ENCODE measurements around the gene NPAS2.

Gene NPAS2

GRCh38 chr2:100801402-100801801 is 18.5 kb upstream of the NPAS2 start:
- peak in 1 of 2 experiments; percentile 8 for DNase-seq (ENCODE audit: low read depth in 1 of 2, low spot score in 1 of 2)
- in situ Hi-C loops (cut with HindIII; ENCODE audit: low pct_unique_long_range_greater_than_20kb, low sequenced_read_pairs) = no loop called here
- TF ChIP-seq JUND (IDR thresholded peaks at IDR 0.05; ENCODE audit: low read depth) = no peak

GRCh38 chr2:100802066-100802465 is 17.9 kb upstream of the NPAS2 start:
- no peak for TF ChIP-seq JUND (IDR thresholded peaks at IDR 0.05; ENCODE audit: low read depth)
- in situ Hi-C loops (cut with HindIII; ENCODE audit: low pct_unique_long_range_greater_than_20kb, low sequenced_read_pairs) = no loop called here
- DNase-seq (ENCODE audit: low read depth in 1 of 2, low spot score in 1 of 2) = no peak

- TF ChIP-seq JUND (IDR thresholded peaks at IDR 0.05; ENCODE audit: low read depth) = no peak
- in situ Hi-C loops (cut with HindIII; ENCODE audit: low pct_unique_long_range_greater_than_20kb, low sequenced_read_pairs) = no loop called here
- DNase-seq (ENCODE audit: low read depth in 1 of 2, low spot score in 1 of 2) = no peak
These were observed 16.6 kb upstream of the NPAS2 start for GRCh38 chr2:100803334-100803733.

- DNase-seq (ENCODE audit: low read depth in 1 of 2, low spot score in 1 of 2) = no peak
- no peak for TF ChIP-seq JUND (IDR thresholded peaks at IDR 0.05; ENCODE audit: low read depth)
- in situ Hi-C loops (cut with HindIII; ENCODE audit: low pct_unique_long_range_greater_than_20kb, low sequenced_read_pairs) = no loop called here
These were observed 13.4 kb upstream of the NPAS2 start for GRCh38 chr2:100806550-100806949.

- TF ChIP-seq JUND (IDR thresholded peaks at IDR 0.05; ENCODE audit: low read depth) = no peak
- no peak for DNase-seq (ENCODE audit: low read depth in 1 of 2, low spot score in 1 of 2)
- in situ Hi-C loops (cut with HindIII; ENCODE audit: low pct_unique_long_range_greater_than_20kb, low sequenced_read_pairs) = no loop called here
These were observed 12.2 kb upstream of the NPAS2 start for GRCh38 chr2:100807707-100808106.

GRCh38 chr2:100808582-100808981 is 11.4 kb upstream of the NPAS2 start:
- no peak for DNase-seq (ENCODE audit: low read depth in 1 of 2, low spot score in 1 of 2)

GRCh38 chr2:100809506-100809905 is 10.4 kb upstream of the NPAS2 start:
- TF ChIP-seq JUND (IDR thresholded peaks at IDR 0.05; ENCODE audit: low read depth) = no peak
- in situ Hi-C loops (cut with HindIII; ENCODE audit: low pct_unique_long_range_greater_than_20kb, low sequenced_read_pairs) = no loop called here
- DNase-seq (ENCODE audit: low read depth in 1 of 2, low spot score in 1 of 2) = no peak

More at GRCh38 chr2:100808582-100808981, 11.4 kb upstream of the NPAS2 start:
- TF ChIP-seq JUND (IDR thresholded peaks at IDR 0.05; ENCODE audit: low read depth) = no peak
- in situ Hi-C loops (cut with HindIII; ENCODE audit: low pct_unique_long_range_greater_than_20kb, low sequenced_read_pairs) = no loop called here

- no peak for TF ChIP-seq JUND (IDR thresholded peaks at IDR 0.05; ENCODE audit: low read depth)
- in situ Hi-C loops (cut with HindIII; ENCODE audit: low pct_unique_long_range_greater_than_20kb, low sequenced_read_pairs) = no loop called here
- DNase-seq (ENCODE audit: low read depth in 1 of 2, low spot score in 1 of 2) = no peak
These were observed 9.3 kb upstream of the NPAS2 start for GRCh38 chr2:100810603-100811145.

- no peak for TF ChIP-seq JUND (IDR thresholded peaks at IDR 0.05; ENCODE audit: low read depth)
- in situ Hi-C loops (cut with HindIII; ENCODE audit: low pct_unique_long_range_greater_than_20kb, low sequenced_read_pairs) = no loop called here
- no peak for DNase-seq (ENCODE audit: low read depth in 1 of 2, low spot score in 1 of 2)
These were observed 7.8 kb upstream of the NPAS2 start for GRCh38 chr2:100812116-100812515.

GRCh38 chr2:100812573-100812972 is 7.4 kb upstream of the NPAS2 start:
- in situ Hi-C loops (cut with HindIII; ENCODE audit: low pct_unique_long_range_greater_than_20kb, low sequenced_read_pairs) = no loop called here
- no peak for TF ChIP-seq JUND (IDR thresholded peaks at IDR 0.05; ENCODE audit: low read depth)

GRCh38 chr2:100813527-100813926 is 6.4 kb upstream of the NPAS2 start:
- in situ Hi-C loops (cut with HindIII; ENCODE audit: low pct_unique_long_range_greater_than_20kb, low sequenced_read_pairs) = no loop called here
- no peak for DNase-seq (ENCODE audit: low read depth in 1 of 2, low spot score in 1 of 2)

More at GRCh38 chr2:100812573-100812972, 7.4 kb upstream of the NPAS2 start:
- no peak for DNase-seq (ENCODE audit: low read depth in 1 of 2, low spot score in 1 of 2)

GRCh38 chr2:100814043-100814442 is 5.9 kb upstream of the NPAS2 start:
- in situ Hi-C loops (cut with HindIII; ENCODE audit: low pct_unique_long_range_greater_than_20kb, low sequenced_read_pairs) = no loop called here
- DNase-seq (ENCODE audit: low read depth in 1 of 2, low spot score in 1 of 2) = no peak
- TF ChIP-seq JUND (IDR thresholded peaks at IDR 0.05; ENCODE audit: low read depth) = no peak

More at GRCh38 chr2:100813527-100813926, 6.4 kb upstream of the NPAS2 start:
- TF ChIP-seq JUND (IDR thresholded peaks at IDR 0.05; ENCODE audit: low read depth) = no peak

- TF ChIP-seq JUND (IDR thresholded peaks at IDR 0.05; ENCODE audit: low read depth) = no peak
These were observed 5.5 kb upstream of the NPAS2 start for GRCh38 chr2:100814453-100814852.

GRCh38 chr2:100817388-100817985 is 2.5 kb upstream of the NPAS2 start:
- no peak for TF ChIP-seq JUND (IDR thresholded peaks at IDR 0.05; ENCODE audit: low read depth)
- in situ Hi-C loops (cut with HindIII; ENCODE audit: low pct_unique_long_range_greater_than_20kb, low sequenced_read_pairs) = no loop called here
- DNase-seq (ENCODE audit: low read depth in 1 of 2, low spot score in 1 of 2) = no peak

More at GRCh38 chr2:100814453-100814852, 5.5 kb upstream of the NPAS2 start:
- in situ Hi-C loops (cut with HindIII; ENCODE audit: low pct_unique_long_range_greater_than_20kb, low sequenced_read_pairs) = no loop called here
- no peak for DNase-seq (ENCODE audit: low read depth in 1 of 2, low spot score in 1 of 2)

All from T47D (cell line).